PFSK-1 (cell line): ENCODE data around the gene SPACA6.

Experiments
- SIN3A ChIP-seq: IDR thresholded peaks from 2 replicates; pipeline ENCODE4 v1.6.1; 2012; ENCODE audit warnings: mild to moderate bottlenecking, low read length, moderate library complexity, borderline replicate concordance; ENCODE audit not compliant: insufficient read depth
- TF ChIP-seq, protein P1 (sequence below), 2 experiments: IDR thresholded peaks; 2 replicates each; pipeline versions ENCODE4 v1.6.1 to v1.8.0; 2011 to 2012; ENCODE audit warnings: low read depth in 2 of 2, low read length in 2 of 2, control low read depth in 1 of 2, inconsistent platforms in 1 of 2, mild to moderate bottlenecking in 1 of 2, moderate library complexity in 1 of 2; ENCODE audit not compliant: insufficient read depth in 1 of 2

DNA sequence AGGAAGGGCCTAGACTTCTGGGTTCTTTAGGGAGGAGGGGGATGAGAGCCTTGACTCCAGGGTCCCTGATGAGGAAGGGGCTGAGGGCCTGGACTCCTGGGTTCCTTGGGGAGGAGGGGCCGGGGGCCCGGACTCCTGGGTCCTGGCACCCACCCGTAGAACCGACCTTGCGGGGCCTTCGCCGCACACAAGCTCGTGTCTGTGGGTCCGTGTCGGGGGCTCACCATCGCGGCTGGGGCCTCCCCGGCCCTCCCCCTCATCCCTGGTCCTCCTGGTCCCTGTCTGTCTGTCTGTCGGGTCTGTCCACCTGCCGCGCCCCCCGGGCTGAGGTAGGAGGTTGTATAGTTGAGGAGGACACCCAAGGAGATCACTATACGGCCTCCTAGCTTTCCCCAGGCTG lies 662 bp upstream of the SPACA6 start:
- no peak for TF ChIP-seq SIN3A
- TF ChIP-seq, protein P1, sequence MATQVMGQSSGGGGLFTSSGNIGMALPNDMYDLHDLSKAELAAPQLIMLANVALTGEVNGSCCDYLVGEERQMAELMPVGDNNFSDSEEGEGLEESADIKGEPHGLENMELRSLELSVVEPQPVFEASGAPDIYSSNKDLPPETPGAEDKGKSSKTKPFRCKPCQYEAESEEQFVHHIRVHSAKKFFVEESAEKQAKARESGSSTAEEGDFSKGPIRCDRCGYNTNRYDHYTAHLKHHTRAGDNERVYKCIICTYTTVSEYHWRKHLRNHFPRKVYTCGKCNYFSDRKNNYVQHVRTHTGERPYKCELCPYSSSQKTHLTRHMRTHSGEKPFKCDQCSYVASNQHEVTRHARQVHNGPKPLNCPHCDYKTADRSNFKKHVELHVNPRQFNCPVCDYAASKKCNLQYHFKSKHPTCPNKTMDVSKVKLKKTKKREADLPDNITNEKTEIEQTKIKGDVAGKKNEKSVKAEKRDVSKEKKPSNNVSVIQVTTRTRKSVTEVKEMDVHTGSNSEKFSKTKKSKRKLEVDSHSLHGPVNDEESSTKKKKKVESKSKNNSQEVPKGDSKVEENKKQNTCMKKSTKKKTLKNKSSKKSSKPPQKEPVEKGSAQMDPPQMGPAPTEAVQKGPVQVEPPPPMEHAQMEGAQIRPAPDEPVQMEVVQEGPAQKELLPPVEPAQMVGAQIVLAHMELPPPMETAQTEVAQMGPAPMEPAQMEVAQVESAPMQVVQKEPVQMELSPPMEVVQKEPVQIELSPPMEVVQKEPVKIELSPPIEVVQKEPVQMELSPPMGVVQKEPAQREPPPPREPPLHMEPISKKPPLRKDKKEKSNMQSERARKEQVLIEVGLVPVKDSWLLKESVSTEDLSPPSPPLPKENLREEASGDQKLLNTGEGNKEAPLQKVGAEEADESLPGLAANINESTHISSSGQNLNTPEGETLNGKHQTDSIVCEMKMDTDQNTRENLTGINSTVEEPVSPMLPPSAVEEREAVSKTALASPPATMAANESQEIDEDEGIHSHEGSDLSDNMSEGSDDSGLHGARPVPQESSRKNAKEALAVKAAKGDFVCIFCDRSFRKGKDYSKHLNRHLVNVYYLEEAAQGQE (IDR thresholded peaks at IDR 0.05; ENCODE audit: insufficient read depth in 1 of 2, low read depth in 2 of 2, low read length in 2 of 2) = no peak
